Measurements from ENCODE around the gene POLG2. TPM values are rescaled to one million over a fixed set of nuclear protein-coding genes. Genes with fewer than 3 reads are reported as not detected.

Gene POLG2
- 10 to 100 TPM; 12.5 to 37.1 (median 19.4) TPM for polyA plus RNA-seq (ENCODE audit: insufficient read length in 10 of 10)
- long read RNA-seq, donor 1, transcript POLG2-201 (8 exons, 1,564 nt), result major isoform, 5 of 5 reads
- long read RNA-seq, donor 1, partial matches to known transcripts, result 0 of 5 reads
- long read RNA-seq, donor 1, other reads (novel, unspliced or antisense), result 0 of 5 reads
- long read RNA-seq, donor 2, partial matches to known transcripts, result 0 of 2 reads
- long read RNA-seq, donor 2, other reads (novel, unspliced or antisense), result 0 of 2 reads
- long read RNA-seq, donor 3, result 0 reads
- long read RNA-seq, donor 4, partial matches to known transcripts, result 0 of 4 reads
- long read RNA-seq, donor 4, other reads (novel, unspliced or antisense), result 0 of 4 reads
- long read RNA-seq, donor 5, partial matches to known transcripts, result 0 of 1 reads
- long read RNA-seq, donor 5, other reads (novel, unspliced or antisense), result 0 of 1 reads
- long read RNA-seq, donor 6, transcript POLG2-201 (8 exons, 1,564 nt), result major isoform, 6 of 6 reads
- long read RNA-seq, donor 6, partial matches to known transcripts, result 0 of 6 reads
- long read RNA-seq, donor 6, other reads (novel, unspliced or antisense), result 0 of 6 reads
- long read RNA-seq, donor 7, partial matches to known transcripts, result 0 of 6 reads
- long read RNA-seq, donor 7, other reads (novel, unspliced or antisense), result 0 of 6 reads
- long read RNA-seq, donor 8, partial matches to known transcripts, result 0 of 1 reads
- long read RNA-seq, donor 8, other reads (novel, unspliced or antisense), result 0 of 1 reads
- long read RNA-seq, donor 9, result 0 reads

GRCh38 chr17:64496786-64497564 lies at the start of gene POLG2:
POLG2 (minus strand) TSS chr17:64497054; CDS start chr17:64496968, 86 bp downstream.
- DNase-seq, result peak; percentile 90 to 97 (median 94)

- DNase-seq, result no peak
Measured at GRCh38 chr17:64544742-64545141, 47.9 kb upstream of the POLG2 start.

GRCh38 chr17:64540118-64540776 lies 43.4 kb upstream of the POLG2 start:
- DNase-seq, result no peak

GRCh38 chr17:64538508-64539130 lies 41.8 kb upstream of the POLG2 start:
- DNase-seq, result no peak

GRCh38 chr17:64537488-64537887 lies 40.6 kb upstream of the POLG2 start:
- no peak for DNase-seq

GRCh38 chr17:64536913-64537312 lies 40.1 kb upstream of the POLG2 start:
- no peak for DNase-seq

GRCh38 chr17:64535357-64535756 lies 38.5 kb upstream of the POLG2 start:
- DNase-seq, result no peak

GRCh38 chr17:64534187-64534586 lies 37.3 kb upstream of the POLG2 start:
- no peak for DNase-seq

GRCh38 chr17:64533784-64534183 lies 36.9 kb upstream of the POLG2 start:
- DNase-seq, result no peak

GRCh38 chr17:64532409-64532808 lies 35.6 kb upstream of the POLG2 start:
- no peak for DNase-seq

- DNase-seq, result peak in 1 of 3 donors; percentile 19
Measured at GRCh38 chr17:64531955-64532371, 35.1 kb upstream of the POLG2 start.

GRCh38 chr17:64529221-64529620 lies 32.4 kb upstream of the POLG2 start:
- DNase-seq, result no peak

GRCh38 chr17:64527914-64528313 lies 31.1 kb upstream of the POLG2 start:
- no peak for DNase-seq

GRCh38 chr17:64520359-64520758 lies 23.5 kb upstream of the POLG2 start:
- no peak for DNase-seq

- DNase-seq, result no peak
Measured at GRCh38 chr17:64519601-64520000, 22.7 kb upstream of the POLG2 start.

- DNase-seq, result no peak
Measured at GRCh38 chr17:64515829-64516228, 19.0 kb upstream of the POLG2 start.

GRCh38 chr17:64515419-64515818 lies 18.6 kb upstream of the POLG2 start:
- no peak for DNase-seq

GRCh38 chr17:64509179-64509578 lies 12.3 kb upstream of the POLG2 start:
- DNase-seq, result no peak

- DNase-seq, result no peak
Measured at GRCh38 chr17:64508683-64509082, 11.8 kb upstream of the POLG2 start.

- DNase-seq, result peak; percentile 69 to 90 (median 80)
Measured at GRCh38 chr17:64507413-64507782, 10.5 kb upstream of the POLG2 start.

Data from muscle of back (tissue), 13 donors.